HTERT RPE-1 (cell line): ENCODE results near the gene SYNPO2.
"Not testable (repeated sequence)": the region's sequence is repeated elsewhere in the genome, so short reads cannot be mapped to it uniquely, and the experiment has no call there.

Experiments used
- in situ Hi-C: fragments of 300-500 bp; cut with MboI; formaldehyde crosslinking; loops from 4 replicates; pipeline ENCODE4 v1.14.3; 2020; ENCODE audit warnings: low sequenced_read_pairs

SYNPO2 gene

GRCh38 chr4:118888666-118889311, at the start of gene SYNPO2:
SYNPO2 (plus strand) TSS chr4:118888854; CDS start chr4:118889037, 183 bp downstream.
- in situ Hi-C loops = no loop called here

- in situ Hi-C loops = no loop called here
Observed at GRCh38 chr4:118839221-118839927, 49.3 kb upstream of the SYNPO2 start.

- in situ Hi-C loops = no loop called here
Observed at GRCh38 chr4:118842055-118842454, 46.6 kb upstream of the SYNPO2 start.

- in situ Hi-C loops = no loop called here
Observed at GRCh38 chr4:118843237-118843636, 45.4 kb upstream of the SYNPO2 start.

GRCh38 chr4:118845552-118846050, 43.1 kb upstream of the SYNPO2 start:
- in situ Hi-C loops = no loop called here

DNA sequence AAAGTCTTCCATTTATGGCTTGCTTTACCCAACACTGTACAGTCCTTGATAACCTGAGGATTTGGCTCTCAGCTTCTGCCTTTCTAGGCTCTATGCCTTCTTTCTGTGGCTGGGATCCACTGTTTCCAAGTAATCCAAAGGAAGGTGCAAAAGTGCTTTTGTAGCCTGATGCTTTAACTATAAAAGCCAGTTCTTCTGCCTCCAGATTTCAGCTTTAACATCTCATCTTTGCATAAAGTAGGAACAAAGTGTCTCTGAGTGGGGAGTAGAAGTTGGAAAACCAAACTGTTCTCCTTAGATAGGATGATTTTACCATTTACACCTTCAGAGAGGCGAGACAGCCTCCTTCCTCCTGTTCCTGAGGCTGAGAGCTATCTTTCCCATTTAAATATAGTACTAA, 41.7 kb upstream of the SYNPO2 start:
- in situ Hi-C loops = no loop called here

- in situ Hi-C loops = no loop called here
Observed at GRCh38 chr4:118848242-118848641, 40.4 kb upstream of the SYNPO2 start.

GRCh38 chr4:118848901-118849300, 39.8 kb upstream of the SYNPO2 start:
- in situ Hi-C loops = no loop called here

- in situ Hi-C loops = no loop called here
Observed at GRCh38 chr4:118849867-118850487, 38.7 kb upstream of the SYNPO2 start.

- in situ Hi-C loops = no loop called here
Observed at GRCh38 chr4:118850488-118851173, 38.0 kb upstream of the SYNPO2 start.

- in situ Hi-C loops = no loop called here
Observed at GRCh38 chr4:118857760-118858159, 30.9 kb upstream of the SYNPO2 start.

- in situ Hi-C loops = no loop called here
Observed at GRCh38 chr4:118858779-118859178, 29.9 kb upstream of the SYNPO2 start.

GRCh38 chr4:118865091-118865708, 23.5 kb upstream of the SYNPO2 start:
- in situ Hi-C loops = no loop called here

DNA sequence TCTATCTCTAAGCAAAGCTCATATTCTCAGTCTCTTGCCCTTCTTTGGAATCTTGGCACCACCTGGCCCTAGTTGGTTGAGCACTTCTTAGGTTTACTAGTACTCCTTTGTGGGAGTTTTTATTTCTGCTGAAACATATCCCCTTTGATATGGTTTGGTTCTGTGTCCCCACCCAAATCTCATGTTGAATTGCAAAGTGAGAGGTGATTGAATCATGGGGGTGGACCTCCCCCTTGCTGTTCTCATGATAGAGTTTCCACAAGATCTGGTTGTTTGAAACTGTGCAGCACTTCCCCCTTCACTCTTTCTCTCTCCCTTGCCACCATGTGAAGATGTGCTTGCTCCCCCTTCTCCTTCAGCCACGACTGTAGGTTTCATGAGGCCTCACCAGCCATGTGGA, 22.2 kb upstream of the SYNPO2 start:
- in situ Hi-C loops = no loop called here

- in situ Hi-C loops = no loop called here
Observed at GRCh38 chr4:118867311-118868067, 21.2 kb upstream of the SYNPO2 start.

GRCh38 chr4:118869808-118870342, 18.8 kb upstream of the SYNPO2 start:
- in situ Hi-C loops = no loop called here

DNA sequence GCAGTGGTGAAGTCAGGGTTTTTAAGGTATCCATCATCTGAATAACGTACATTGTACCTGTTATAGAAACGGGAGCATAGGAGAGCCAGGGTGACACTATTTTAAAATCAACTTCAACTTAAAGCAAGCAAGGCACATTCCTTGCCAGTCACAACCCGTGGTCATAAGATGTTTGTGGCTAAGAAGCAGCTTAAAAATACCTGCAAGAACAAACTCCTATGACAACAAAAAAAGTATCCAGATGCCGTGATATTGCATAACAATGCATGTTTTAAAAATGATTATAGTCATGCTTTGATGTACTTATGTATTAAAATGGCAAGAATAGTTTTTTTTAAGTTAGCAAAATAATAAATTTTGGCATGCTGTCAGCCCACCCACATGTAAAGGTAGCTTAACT, 16.5 kb upstream of the SYNPO2 start:
- in situ Hi-C loops = no loop called here

DNA sequence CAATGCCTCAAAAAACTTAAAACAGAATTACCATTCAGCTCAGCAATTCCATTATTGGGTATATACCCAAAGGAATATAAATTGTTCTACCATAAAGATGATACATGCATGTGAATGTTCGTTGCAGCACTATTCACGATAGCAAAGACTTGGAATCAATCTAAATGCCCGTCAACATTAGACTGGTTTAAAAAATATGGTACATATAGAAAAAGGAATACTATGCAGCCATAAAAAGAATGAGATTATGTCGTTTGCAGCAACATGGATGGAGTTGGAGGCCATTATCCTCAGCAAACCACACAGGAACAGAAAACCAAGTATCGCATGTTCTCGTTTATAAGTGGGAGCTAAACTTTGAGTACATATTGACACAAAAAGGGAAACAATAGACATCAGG, 10.9 kb upstream of the SYNPO2 start:
- in situ Hi-C loops = no loop called here

DNA sequence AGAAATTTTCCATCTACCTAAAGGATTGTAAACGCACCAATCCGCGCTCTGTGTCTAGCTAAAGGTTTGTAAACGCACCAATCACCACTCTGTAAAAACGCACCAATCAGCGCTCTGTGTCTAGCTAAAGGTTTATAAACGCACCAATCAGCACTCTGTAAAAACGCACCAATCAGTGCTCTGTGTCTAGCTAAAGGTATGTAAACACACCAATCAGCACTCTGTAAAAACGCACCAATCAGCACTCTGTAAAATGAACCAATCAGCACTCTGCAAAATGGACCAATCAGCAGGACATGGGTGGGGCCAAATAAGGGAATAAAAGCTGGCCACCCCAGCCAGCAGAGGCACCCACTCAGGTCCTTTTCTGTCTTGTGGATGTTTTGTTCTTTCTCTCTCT, 10.1 kb upstream of the SYNPO2 start:
- in situ Hi-C loops = not testable (repeated sequence)

GRCh38 chr4:118879409-118879808, 9.2 kb upstream of the SYNPO2 start:
- in situ Hi-C loops = no loop called here
